Stimulated activated memory B cell treated with anti-CD40 and anti-IgM and Interleukin-4, amounts not matched to agents 10 μg/mL and 1 μg/mL and 100 μg/mL, for 72 hours (primary cell): ENCODE measurements around the gene NCKAP5.

ENCODE experiments used
- ATAC-seq: fragments of 150-1000 bp; cut with Tn5 transposase; 2 replicates; pipeline ENCODE4 v1.10.0; 2021
- H3K27ac Mint-ChIP-seq: one replicate; pipeline ENCODE4 v1.8.0; 2022; ENCODE audit warnings: mild to moderate bottlenecking, mixed read lengths
- H3K27me3 Mint-ChIP-seq: one replicate; pipeline ENCODE4 v1.8.0; 2022; ENCODE audit warnings: mixed read lengths
- H3K36me3 Mint-ChIP-seq: one replicate; pipeline ENCODE4 v1.8.0; 2022; ENCODE audit warnings: mixed read lengths
- H3K4me1 Mint-ChIP-seq: one replicate; pipeline ENCODE4 v1.8.0; 2022; ENCODE audit warnings: mixed read lengths
- H3K4me3 Mint-ChIP-seq: one replicate; pipeline ENCODE4 v1.8.0; 2022; ENCODE audit warnings: mild to moderate bottlenecking, moderate library complexity, mixed read lengths
- H3K9me3 Mint-ChIP-seq: one replicate; pipeline ENCODE4 v1.8.0; 2022; ENCODE audit warnings: mixed read lengths

Gene NCKAP5

GRCh38 chr2:133452146-133452545, 116.1 kb downstream of the NCKAP5 start:
- peaks cover 4% of the 10 kb centered on the region for H3K9me3 Mint-ChIP-seq
- ATAC-seq, result no peak
- no peaks in the 10 kb centered on the region for H3K36me3 Mint-ChIP-seq
- H3K27me3 Mint-ChIP-seq, result no peaks in the 10 kb centered on the region
- H3K4me1 Mint-ChIP-seq, result no peaks in the 10 kb centered on the region
- H3K27ac Mint-ChIP-seq, result no peak overlapping the region
- no peak overlapping the region for H3K4me3 Mint-ChIP-seq

GRCh38 chr2:133448195-133448594, 120.1 kb downstream of the NCKAP5 start:
- H3K27me3 Mint-ChIP-seq, result no peaks in the 10 kb centered on the region
- no peak for ATAC-seq
- H3K9me3 Mint-ChIP-seq, result peaks cover under 1% of the 10 kb centered on the region
- H3K36me3 Mint-ChIP-seq, result no peaks in the 10 kb centered on the region
- no peaks in the 10 kb centered on the region for H3K4me1 Mint-ChIP-seq
- H3K4me3 Mint-ChIP-seq, result no peak overlapping the region
- H3K27ac Mint-ChIP-seq, result no peak overlapping the region

- no peak for ATAC-seq
Measured at GRCh38 chr2:133447303-133447702, 121.0 kb downstream of the NCKAP5 start.

GRCh38 chr2:133444465-133444864, 123.8 kb downstream of the NCKAP5 start:
- H3K4me3 Mint-ChIP-seq, result no peak overlapping the region
- H3K27ac Mint-ChIP-seq, result no peak overlapping the region
- H3K27me3 Mint-ChIP-seq, result no peaks in the 10 kb centered on the region
- H3K9me3 Mint-ChIP-seq, result no peaks in the 10 kb centered on the region
- H3K4me1 Mint-ChIP-seq, result no peaks in the 10 kb centered on the region
- H3K36me3 Mint-ChIP-seq, result no peaks in the 10 kb centered on the region
- no peak for ATAC-seq

More at GRCh38 chr2:133447303-133447702, 121.0 kb downstream of the NCKAP5 start:
- H3K9me3 Mint-ChIP-seq, result no peaks in the 10 kb centered on the region
- no peaks in the 10 kb centered on the region for H3K27me3 Mint-ChIP-seq
- H3K36me3 Mint-ChIP-seq, result no peaks in the 10 kb centered on the region
- no peak overlapping the region for H3K27ac Mint-ChIP-seq
- no peak overlapping the region for H3K4me3 Mint-ChIP-seq
- H3K4me1 Mint-ChIP-seq, result no peaks in the 10 kb centered on the region

- ATAC-seq, result peak; percentile 27
- H3K36me3 Mint-ChIP-seq, result no peaks in the 10 kb centered on the region
- no peaks in the 10 kb centered on the region for H3K4me1 Mint-ChIP-seq
- no peak overlapping the region for H3K27ac Mint-ChIP-seq
- H3K9me3 Mint-ChIP-seq, result no peaks in the 10 kb centered on the region
- H3K27me3 Mint-ChIP-seq, result no peaks in the 10 kb centered on the region
- no peak overlapping the region for H3K4me3 Mint-ChIP-seq
Measured at GRCh38 chr2:133442393-133442792, 125.9 kb downstream of the NCKAP5 start.

GRCh38 chr2:133439565-133439920, 128.7 kb downstream of the NCKAP5 start:
- Mint-ChIP-seq H3K27ac (no peak overlapping the region), H3K36me3 (no peaks in the 10 kb centered on the region), H3K4me3 (no peak overlapping the region), H3K9me3 (no peaks in the 10 kb centered on the region), H3K4me1 (no peaks in the 10 kb centered on the region), H3K27me3 (no peaks in the 10 kb centered on the region)
- ATAC-seq, result no peak

- no peak for ATAC-seq
- no peak overlapping the region for H3K27ac Mint-ChIP-seq
- H3K36me3 Mint-ChIP-seq, result no peaks in the 10 kb centered on the region
- no peaks in the 10 kb centered on the region for H3K9me3 Mint-ChIP-seq
- H3K4me3 Mint-ChIP-seq, result no peak overlapping the region
- no peaks in the 10 kb centered on the region for H3K27me3 Mint-ChIP-seq
- no peaks in the 10 kb centered on the region for H3K4me1 Mint-ChIP-seq
Measured at GRCh38 chr2:133438848-133439564, 129.3 kb downstream of the NCKAP5 start.

- Mint-ChIP-seq H3K27me3 (no peaks in the 10 kb centered on the region), H3K27ac (no peak overlapping the region), H3K4me3 (no peak overlapping the region), H3K9me3 (no peaks in the 10 kb centered on the region), H3K36me3 (no peaks in the 10 kb centered on the region), H3K4me1 (no peaks in the 10 kb centered on the region)
- no peak for ATAC-seq
Measured at GRCh38 chr2:133438026-133438425, 130.2 kb downstream of the NCKAP5 start.

GRCh38 chr2:133437492-133437891, 130.8 kb downstream of the NCKAP5 start:
- H3K4me3 Mint-ChIP-seq, result no peak overlapping the region
- H3K27ac Mint-ChIP-seq, result no peak overlapping the region
- no peak for ATAC-seq
- H3K27me3 Mint-ChIP-seq, result no peaks in the 10 kb centered on the region
- no peaks in the 10 kb centered on the region for H3K4me1 Mint-ChIP-seq
- no peaks in the 10 kb centered on the region for H3K36me3 Mint-ChIP-seq
- no peaks in the 10 kb centered on the region for H3K9me3 Mint-ChIP-seq

GRCh38 chr2:133434959-133435668, 133.1 kb downstream of the NCKAP5 start:
- Mint-ChIP-seq H3K36me3 (no peaks in the 10 kb centered on the region), H3K27me3 (no peaks in the 10 kb centered on the region), H3K27ac (no peak overlapping the region), H3K4me1 (no peaks in the 10 kb centered on the region), H3K9me3 (no peaks in the 10 kb centered on the region), H3K4me3 (no peak overlapping the region)
- ATAC-seq, result no peak

- Mint-ChIP-seq H3K27me3 (no peaks in the 10 kb centered on the region), H3K4me3 (no peak overlapping the region), H3K9me3 (peaks cover 2% of the 10 kb centered on the region), H3K36me3 (no peaks in the 10 kb centered on the region), H3K27ac (no peak overlapping the region), H3K4me1 (no peaks in the 10 kb centered on the region)
- ATAC-seq, result no peak
Measured at GRCh38 chr2:133433455-133434451, 134.5 kb downstream of the NCKAP5 start.

GRCh38 chr2:133432778-133433177, 135.5 kb downstream of the NCKAP5 start:
- Mint-ChIP-seq H3K9me3 (peaks cover 2% of the 10 kb centered on the region), H3K4me1 (no peaks in the 10 kb centered on the region), H3K4me3 (no peak overlapping the region), H3K27ac (no peak overlapping the region), H3K36me3 (no peaks in the 10 kb centered on the region), H3K27me3 (no peaks in the 10 kb centered on the region)
- no peak for ATAC-seq

- no peak overlapping the region for H3K4me3 Mint-ChIP-seq
- no peaks in the 10 kb centered on the region for H3K4me1 Mint-ChIP-seq
- H3K9me3 Mint-ChIP-seq, result peaks cover 2% of the 10 kb centered on the region
- no peaks in the 10 kb centered on the region for H3K36me3 Mint-ChIP-seq
- ATAC-seq, result no peak
- no peak overlapping the region for H3K27ac Mint-ChIP-seq
- no peaks in the 10 kb centered on the region for H3K27me3 Mint-ChIP-seq
Measured at GRCh38 chr2:133431289-133431688, 137.0 kb downstream of the NCKAP5 start.

- Mint-ChIP-seq H3K4me1 (no peaks in the 10 kb centered on the region), H3K27ac (no peak overlapping the region), H3K36me3 (no peaks in the 10 kb centered on the region), H3K4me3 (no peak overlapping the region), H3K9me3 (peaks cover 2% of the 10 kb centered on the region), H3K27me3 (peaks cover 9% of the 10 kb centered on the region)
- ATAC-seq, result no peak
Measured at GRCh38 chr2:133426791-133427190, 141.5 kb downstream of the NCKAP5 start.

- H3K27ac Mint-ChIP-seq, result no peak overlapping the region
- no peak overlapping the region for H3K4me3 Mint-ChIP-seq
- peaks cover 9% of the 10 kb centered on the region for H3K27me3 Mint-ChIP-seq
Measured at GRCh38 chr2:133425612-133426011, 142.7 kb downstream of the NCKAP5 start.

More at GRCh38 chr2:133425612-133426011, 142.7 kb downstream of the NCKAP5 start:
- ATAC-seq, result no peak
- Mint-ChIP-seq H3K36me3 (no peaks in the 10 kb centered on the region), H3K4me1 (no peaks in the 10 kb centered on the region), H3K9me3 (peaks cover 2% of the 10 kb centered on the region)
